Right kidney (tissue), 1 donor: Measurements from ENCODE around the gene NANOGP8.

ENCODE experiments used
- DNase-seq: peaks from one replicate; pipeline ENCODE4 v3.0.0-alpha.2; 2016

NANOGP8 gene

DNA sequence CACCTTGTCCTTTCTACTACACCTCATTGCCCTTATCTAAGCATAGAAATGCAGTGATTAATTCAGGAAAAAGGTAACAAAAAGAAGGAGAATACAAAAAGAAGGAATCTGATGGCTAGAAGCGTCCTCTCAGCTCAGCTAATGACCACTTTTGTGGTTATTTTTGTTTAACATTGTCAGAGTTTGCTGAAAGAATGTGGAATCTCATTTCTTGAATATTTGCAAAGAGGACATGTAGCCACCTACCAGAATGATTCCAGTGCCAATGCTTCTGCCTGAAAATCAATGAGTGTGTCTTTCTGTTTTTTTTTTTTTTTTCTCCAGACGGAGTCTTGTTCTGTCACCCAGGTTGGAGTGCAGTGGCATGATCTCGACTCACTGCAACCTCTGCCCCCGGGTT, 24.5 kb downstream of the NANOGP8 start:
- DNase-seq, result no peak

- DNase-seq, result no peak
These were observed 26.5 kb downstream of the NANOGP8 start for GRCh38 chr15:35058534-35059054.

DNA sequence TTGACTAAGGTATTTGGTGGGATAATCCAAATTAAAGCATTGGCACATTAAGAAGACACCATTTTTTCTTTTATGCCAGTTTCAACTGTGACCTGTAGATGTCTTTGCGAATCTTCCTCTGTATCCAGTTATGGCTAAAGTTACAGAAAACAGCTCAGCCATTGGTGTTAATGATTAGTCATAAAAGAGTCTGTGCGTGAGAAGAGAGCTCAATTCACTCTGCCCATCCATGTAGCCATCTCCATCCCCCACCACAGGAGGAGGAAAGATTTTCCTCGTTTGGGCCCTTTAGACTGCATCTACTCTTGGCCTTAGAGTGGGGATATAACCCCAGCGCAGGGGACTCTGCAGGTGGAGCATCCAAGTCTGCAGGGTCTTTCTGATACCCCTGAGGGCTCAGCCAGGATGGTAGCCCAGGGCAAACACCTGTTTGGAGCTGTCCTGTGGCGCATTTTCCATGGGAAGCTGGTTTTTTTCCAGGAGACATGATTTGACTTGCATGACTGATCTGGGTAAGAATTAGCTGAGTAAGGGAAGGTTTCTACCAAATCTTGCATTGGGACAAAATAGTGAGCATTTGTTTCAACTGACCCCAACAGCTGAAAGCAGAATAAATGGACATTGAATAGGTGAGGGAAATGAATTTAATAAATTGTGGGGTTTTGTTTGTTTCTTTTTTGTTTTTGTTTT, 29.5 kb downstream of the NANOGP8 start:
- DNase-seq, result no peak

GRCh38 chr15:35054380-35054779, 30.7 kb downstream of the NANOGP8 start:
- no peak for DNase-seq

DNA sequence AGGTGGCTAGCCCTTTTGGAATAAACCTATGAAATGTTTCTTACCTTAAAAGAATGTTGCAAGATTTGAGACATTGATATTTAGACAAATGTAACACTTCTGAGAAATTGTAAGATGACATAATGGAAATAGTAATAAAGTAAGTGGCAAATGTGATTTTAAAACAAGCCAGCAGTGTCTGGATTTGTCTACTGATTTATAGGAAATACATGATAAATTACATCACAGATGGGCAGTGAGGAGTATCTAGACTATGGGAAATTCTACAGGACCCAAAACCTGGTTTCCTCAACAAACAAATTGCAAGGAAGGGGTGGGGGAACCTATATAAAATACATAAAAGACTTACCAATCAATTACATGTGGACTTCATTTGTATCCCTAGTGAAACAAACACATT, 37.1 kb downstream of the NANOGP8 start:
- DNase-seq, result no peak

DNA sequence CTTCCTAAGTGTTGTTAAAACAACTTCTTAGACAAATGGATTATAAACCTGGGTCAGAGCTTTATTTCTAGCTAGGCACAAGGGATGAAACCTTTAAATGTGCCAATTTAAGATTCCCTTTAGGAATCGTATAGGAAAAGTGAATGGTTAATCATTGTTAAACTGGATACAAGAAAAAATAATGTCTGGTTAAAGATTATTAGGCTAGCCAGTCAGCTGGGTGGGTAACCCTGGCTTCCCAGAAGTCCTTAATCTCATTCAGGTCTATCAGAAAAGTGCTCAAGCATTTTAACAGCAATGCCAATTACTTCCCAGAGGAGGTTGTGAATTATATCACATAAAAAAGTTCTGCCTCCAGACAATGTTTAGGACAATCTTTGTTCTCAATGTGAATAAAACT, 37.6 kb downstream of the NANOGP8 start:
- no peak for DNase-seq

DNA sequence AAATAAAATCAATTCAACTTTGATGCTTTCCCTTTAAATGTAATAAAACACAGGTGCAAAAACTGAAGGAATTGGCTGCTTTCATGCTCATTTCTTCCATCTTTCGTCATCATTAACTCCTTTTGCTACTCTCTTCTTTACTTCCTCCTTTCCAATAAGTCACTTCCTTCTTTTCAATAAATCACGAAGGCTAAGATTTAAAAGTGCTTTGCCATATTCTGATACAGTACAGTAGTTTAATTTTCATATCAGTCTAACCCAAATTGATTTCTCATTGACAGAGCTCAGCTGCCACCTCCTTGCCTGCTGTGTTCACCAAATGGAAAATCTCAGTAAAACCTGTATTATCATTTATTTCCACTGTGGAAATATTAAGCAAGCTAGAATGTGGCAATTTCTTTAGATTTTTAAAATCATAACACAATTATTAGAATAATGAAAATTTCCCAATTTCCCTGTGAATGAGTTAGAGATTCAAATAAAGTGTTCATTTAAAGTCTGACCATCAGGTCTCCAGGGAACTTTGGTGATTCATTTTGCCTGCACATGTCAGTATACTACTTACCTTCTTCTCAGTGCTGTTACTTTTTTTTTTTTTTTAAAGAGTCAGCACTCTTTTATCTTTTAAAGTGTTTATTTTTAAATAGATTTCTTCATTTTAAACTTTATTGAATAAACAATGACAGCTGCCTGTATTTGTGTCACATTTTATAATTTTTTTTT, 41.6 kb downstream of the NANOGP8 start:
- no peak for DNase-seq

- DNase-seq, result no peak
These were observed 44.5 kb downstream of the NANOGP8 start for GRCh38 chr15:35040339-35041255.

- no peak for DNase-seq
These were observed 46.3 kb downstream of the NANOGP8 start for GRCh38 chr15:35038626-35039451.
